Astrocyte of the spinal cord (primary cell): ENCODE data around the gene HSCB.

Experiments
- DNase-seq: peaks from one replicate; pipeline ENCODE4 v3.0.0; 2011; ENCODE audit warnings: low read depth, low spot score
- H3K4me3 ChIP-seq: 2 replicates; pipeline ENCODE4 v1.5.1; 2011; ENCODE audit warnings: low read depth, mild to moderate bottlenecking, low read length, moderate library complexity
- in situ Hi-C: cut with HindIII; loops from 2 replicates; pipeline ENCODE4 v1.10.0; 2017; ENCODE audit warnings: low sequenced_read_pairs
- TF ChIP-seq, protein P1 (sequence below): IDR thresholded peaks from 2 replicates; pipeline ENCODE4 v1.5.1; 2012; ENCODE audit warnings: low read depth, mild to moderate bottlenecking, low read length, inconsistent platforms

The HSCB gene

GRCh38 chr22:28788601-28789000 is 46.8 kb downstream of the HSCB start:
- no peak overlapping the region for H3K4me3 ChIP-seq
- in situ Hi-C loops: no loop called here
- no peak for DNase-seq
- TF ChIP-seq, protein P1, sequence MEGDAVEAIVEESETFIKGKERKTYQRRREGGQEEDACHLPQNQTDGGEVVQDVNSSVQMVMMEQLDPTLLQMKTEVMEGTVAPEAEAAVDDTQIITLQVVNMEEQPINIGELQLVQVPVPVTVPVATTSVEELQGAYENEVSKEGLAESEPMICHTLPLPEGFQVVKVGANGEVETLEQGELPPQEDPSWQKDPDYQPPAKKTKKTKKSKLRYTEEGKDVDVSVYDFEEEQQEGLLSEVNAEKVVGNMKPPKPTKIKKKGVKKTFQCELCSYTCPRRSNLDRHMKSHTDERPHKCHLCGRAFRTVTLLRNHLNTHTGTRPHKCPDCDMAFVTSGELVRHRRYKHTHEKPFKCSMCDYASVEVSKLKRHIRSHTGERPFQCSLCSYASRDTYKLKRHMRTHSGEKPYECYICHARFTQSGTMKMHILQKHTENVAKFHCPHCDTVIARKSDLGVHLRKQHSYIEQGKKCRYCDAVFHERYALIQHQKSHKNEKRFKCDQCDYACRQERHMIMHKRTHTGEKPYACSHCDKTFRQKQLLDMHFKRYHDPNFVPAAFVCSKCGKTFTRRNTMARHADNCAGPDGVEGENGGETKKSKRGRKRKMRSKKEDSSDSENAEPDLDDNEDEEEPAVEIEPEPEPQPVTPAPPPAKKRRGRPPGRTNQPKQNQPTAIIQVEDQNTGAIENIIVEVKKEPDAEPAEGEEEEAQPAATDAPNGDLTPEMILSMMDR: no peak

DNA sequence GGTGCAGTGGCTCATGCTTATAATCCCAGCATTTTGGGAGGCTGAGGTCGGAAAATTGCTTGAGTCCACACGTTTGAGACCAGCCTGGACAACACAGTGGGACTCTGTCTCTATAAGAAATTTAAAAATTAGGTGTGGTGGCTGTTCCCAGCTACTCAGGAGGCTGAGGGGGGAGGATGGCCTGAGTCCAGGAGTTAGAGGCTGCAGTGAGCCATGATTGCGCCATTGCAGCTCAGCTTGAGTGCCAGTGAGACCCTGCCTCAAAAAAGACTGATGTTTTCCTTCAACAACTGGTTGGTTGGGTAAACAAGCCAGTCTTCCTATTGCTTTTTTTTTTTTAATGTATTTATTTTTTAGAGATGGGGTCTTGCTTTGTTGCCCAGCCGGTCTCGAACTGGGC is 49.3 kb downstream of the HSCB start:
- in situ Hi-C loops: no loop called here
- no peak for DNase-seq
- H3K4me3 ChIP-seq: no peak overlapping the region
- TF ChIP-seq, protein P1: no peak

GRCh38 chr22:28791841-28792490 is 50.1 kb downstream of the HSCB start:
- TF ChIP-seq, protein P1: no peak
- no peak for DNase-seq
- H3K4me3 ChIP-seq: no peak overlapping the region
- in situ Hi-C loops: no loop called here

DNA sequence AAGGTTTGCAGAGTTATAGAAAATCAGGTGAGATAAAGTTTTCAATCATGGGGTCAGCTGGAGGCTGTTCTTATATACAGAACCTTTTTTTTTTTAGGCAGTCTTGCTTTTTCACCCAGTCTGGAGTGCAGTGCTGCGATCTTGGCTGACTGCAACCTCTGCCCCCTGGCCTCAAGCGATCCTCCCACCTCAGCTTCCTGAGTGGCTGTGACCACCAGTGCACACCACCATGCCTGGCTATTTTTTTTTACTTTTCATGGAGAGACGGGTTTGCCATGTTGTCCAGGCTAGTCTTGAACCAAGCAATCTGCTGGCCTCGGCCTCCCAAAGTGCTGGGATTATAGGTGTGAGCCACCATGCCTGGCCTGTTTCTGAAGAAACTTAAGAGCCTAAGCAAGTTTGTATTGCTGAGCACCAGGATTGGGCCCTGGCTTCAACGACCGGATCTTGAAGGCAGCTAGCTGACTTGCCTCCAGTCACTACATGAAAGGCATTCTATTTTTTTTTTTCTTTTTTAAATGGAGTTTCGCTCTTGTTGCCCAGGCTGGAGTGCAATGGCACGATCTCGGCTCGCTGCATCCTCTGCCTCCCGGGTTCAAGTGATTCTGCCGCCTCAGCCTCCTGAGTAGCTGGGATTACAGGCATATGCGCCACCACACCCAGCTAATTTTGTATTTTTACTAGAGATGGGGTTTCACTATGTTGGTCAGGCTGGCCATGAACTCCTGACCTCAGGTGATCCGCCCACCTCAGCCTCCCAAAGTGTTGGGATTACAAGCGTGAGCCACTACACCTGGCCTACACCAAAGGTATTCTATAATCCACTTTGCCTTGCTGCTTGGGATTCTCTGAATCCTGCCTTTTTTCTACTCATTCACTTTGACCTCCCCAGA is 50.9 kb downstream of the HSCB start:
- TF ChIP-seq, protein P1: no peak
- H3K4me3 ChIP-seq: no peak overlapping the region
- no peak for DNase-seq
- in situ Hi-C loops: no loop called here

- in situ Hi-C loops: no loop called here
- TF ChIP-seq, protein P1: no peak
- no peak for DNase-seq
- H3K4me3 ChIP-seq: no peak overlapping the region
Observed at GRCh38 chr22:28793976-28794584, 52.2 kb downstream of the HSCB start.

GRCh38 chr22:28795071-28795693 is 53.3 kb downstream of the HSCB start:
- H3K4me3 ChIP-seq: no peak overlapping the region
- in situ Hi-C loops: no loop called here
- TF ChIP-seq, protein P1: no peak
- no peak for DNase-seq
